GM13976 (cell line): ENCODE results near the gene CACNA2D4.

Source experiments
- DNase-seq: peaks from one replicate; pipeline ENCODE4 v3.0.0; 2012; ENCODE audit warnings: low spot score
- CTCF ChIP-seq: IDR thresholded peaks from 2 replicates; pipeline ENCODE4 v1.5.1; 2012; ENCODE audit warnings: borderline replicate concordance, mild to moderate bottlenecking; ENCODE audit not compliant: insufficient read depth; ENCODE audit errors: extremely low read depth, missing control alignments, control extremely low read depth
- in situ Hi-C: fragments of 300-500 bp; cut with MboI; formaldehyde crosslinking; loops from one replicate; pipeline ENCODE4 v1.12.0; 2022; ENCODE audit warnings: low sequenced_read_pairs, mixed read lengths, inconsistent platforms; ENCODE audit not compliant: unreplicated experiment

CACNA2D4 gene

GRCh38 chr12:1937481-1938224 is 19.2 kb upstream of the CACNA2D4 start:
- DNase-seq: no peak
- in situ Hi-C loops: loop anchor here (5.0 to 10.0 kb wide), 2 partner anchors 135 to 283 kb away; no protein-coding TSS in a partner anchor
- TF ChIP-seq CTCF: no peak

GRCh38 chr12:1936406-1937320 is 18.2 kb upstream of the CACNA2D4 start:
- DNase-seq: no peak
- in situ Hi-C loops: loop anchor here (5.0 to 10.0 kb wide), 2 partner anchors 134 to 282 kb away; no protein-coding TSS in a partner anchor
- no peak for TF ChIP-seq CTCF

GRCh38 chr12:1935700-1936378 is 17.4 kb upstream of the CACNA2D4 start:
- no peak for TF ChIP-seq CTCF
- in situ Hi-C loops: loop anchor here (5.0 to 10.0 kb wide), 2 partner anchors 134 to 281 kb away; no protein-coding TSS in a partner anchor
- DNase-seq: no peak

GRCh38 chr12:1935242-1935641 is 16.8 kb upstream of the CACNA2D4 start:
- no peak for TF ChIP-seq CTCF
- DNase-seq: no peak
- in situ Hi-C loops: loop anchor here (5.0 to 10.0 kb wide), 2 partner anchors 133 to 280 kb away; no protein-coding TSS in a partner anchor

GRCh38 chr12:1934831-1935230 is 16.4 kb upstream of the CACNA2D4 start:
- no peak for TF ChIP-seq CTCF
- in situ Hi-C loops: loop anchor here (5.0 to 10.0 kb wide), 2 partner anchors 133 to 280 kb away; no protein-coding TSS in a partner anchor
- no peak for DNase-seq

GRCh38 chr12:1934068-1934467 is 15.6 kb upstream of the CACNA2D4 start:
- in situ Hi-C loops: loop anchor here (10.0 kb wide), 1 partner anchor 279 kb away; no protein-coding TSS in a partner anchor
- TF ChIP-seq CTCF: no peak

More at GRCh38 chr12:1934068-1934467, 15.6 kb upstream of the CACNA2D4 start:
- peak; percentile 19 for DNase-seq
